ENCODE data around the gene KEAP1. TPM values are rescaled to one million over a fixed set of nuclear protein-coding genes. Genes with fewer than 3 reads are reported as not detected.

The KEAP1 gene
- total and polyA plus RNA-seq, 9 of the 15 experiments (the other 6 are each of a cell fraction or from before 2014, with no cell fraction given) = 2.1 to 95.6 (median 64.3) TPM

DNA sequence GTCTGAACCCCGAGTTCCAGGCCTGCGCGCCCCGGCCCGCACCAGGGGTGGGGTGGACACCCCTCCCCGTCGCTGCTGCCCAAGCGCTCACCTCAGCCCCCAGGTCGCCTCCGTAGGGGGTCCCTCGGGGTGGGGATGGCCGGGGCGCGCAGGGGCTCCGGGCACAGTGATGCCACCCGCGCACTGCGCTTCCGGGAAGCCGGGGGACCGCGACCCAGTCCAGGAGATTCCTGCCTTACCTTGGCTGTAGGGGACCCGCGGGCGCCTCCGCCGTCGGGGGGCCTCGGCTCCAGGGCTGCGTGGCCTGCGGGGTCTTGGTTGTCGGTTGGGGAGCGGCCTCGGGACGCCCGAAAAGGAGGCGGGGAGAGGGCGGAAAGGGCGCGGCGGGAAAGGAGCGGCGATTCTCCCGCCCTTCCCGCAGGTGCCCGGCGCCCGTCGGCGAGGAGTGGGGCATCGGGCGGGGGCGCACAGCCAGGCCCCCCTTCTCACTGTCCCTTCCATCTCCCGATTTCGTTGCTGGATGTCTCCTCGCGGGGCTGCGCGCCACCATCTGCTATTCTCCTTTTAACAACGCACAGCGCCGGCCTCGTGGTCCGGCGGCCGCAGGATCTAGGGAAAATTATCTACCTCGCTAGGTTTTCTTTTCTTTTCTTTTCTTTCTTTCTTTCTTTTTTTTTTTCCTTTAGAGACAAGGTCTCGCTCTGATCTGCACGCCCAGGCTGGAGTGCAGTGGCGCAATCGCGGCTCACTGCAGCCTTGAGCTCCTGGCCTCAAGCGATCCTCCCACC, at the start of gene KEAP1 (continued):
- TF ChIP-seq, protein P1, sequence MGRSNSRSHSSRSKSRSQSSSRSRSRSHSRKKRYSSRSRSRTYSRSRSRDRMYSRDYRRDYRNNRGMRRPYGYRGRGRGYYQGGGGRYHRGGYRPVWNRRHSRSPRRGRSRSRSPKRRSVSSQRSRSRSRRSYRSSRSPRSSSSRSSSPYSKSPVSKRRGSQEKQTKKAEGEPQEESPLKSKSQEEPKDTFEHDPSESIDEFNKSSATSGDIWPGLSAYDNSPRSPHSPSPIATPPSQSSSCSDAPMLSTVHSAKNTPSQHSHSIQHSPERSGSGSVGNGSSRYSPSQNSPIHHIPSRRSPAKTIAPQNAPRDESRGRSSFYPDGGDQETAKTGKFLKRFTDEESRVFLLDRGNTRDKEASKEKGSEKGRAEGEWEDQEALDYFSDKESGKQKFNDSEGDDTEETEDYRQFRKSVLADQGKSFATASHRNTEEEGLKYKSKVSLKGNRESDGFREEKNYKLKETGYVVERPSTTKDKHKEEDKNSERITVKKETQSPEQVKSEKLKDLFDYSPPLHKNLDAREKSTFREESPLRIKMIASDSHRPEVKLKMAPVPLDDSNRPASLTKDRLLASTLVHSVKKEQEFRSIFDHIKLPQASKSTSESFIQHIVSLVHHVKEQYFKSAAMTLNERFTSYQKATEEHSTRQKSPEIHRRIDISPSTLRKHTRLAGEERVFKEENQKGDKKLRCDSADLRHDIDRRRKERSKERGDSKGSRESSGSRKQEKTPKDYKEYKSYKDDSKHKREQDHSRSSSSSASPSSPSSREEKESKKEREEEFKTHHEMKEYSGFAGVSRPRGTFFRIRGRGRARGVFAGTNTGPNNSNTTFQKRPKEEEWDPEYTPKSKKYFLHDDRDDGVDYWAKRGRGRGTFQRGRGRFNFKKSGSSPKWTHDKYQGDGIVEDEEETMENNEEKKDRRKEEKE (IDR thresholded peaks at IDR 0.05; ENCODE audit: borderline replicate concordance in 1 of 2, control insufficient read depth in 1 of 2, low read depth in 2 of 2, low read length in 1 of 2) = no peak
- TF ChIP-seq SETDB1 (IDR thresholded peaks at IDR 0.05; ENCODE audit: low read length) (no peak), ZNF184 (CRISPR knock-in tag; IDR thresholded peaks at IDR 0.05) (no peak), ARID1B (IDR thresholded peaks at IDR 0.05) (peak; percentile 35; the same call in 1 of the 2 replicates), RCOR1 (IDR thresholded peaks at IDR 0.05; ENCODE audit: borderline replicate concordance in 1 of 2, low read depth in 2 of 2, low read length in 2 of 2) (no peak), ZNF75A (CRISPR knock-in tag; IDR thresholded peaks at IDR 0.05) (no peak), ZNF354B (CRISPR knock-in tag; IDR thresholded peaks at IDR 0.05) (no peak), SAP30 (IDR thresholded peaks at IDR 0.05; ENCODE audit: borderline replicate concordance, insufficient read depth, low read depth, low read length, poor library complexity, severe bottlenecking) (peak; percentile 41), NFE2 (IDR thresholded peaks at IDR 0.05; ENCODE audit: low read depth) (no peak)
- TF ChIP-seq, protein P2, sequence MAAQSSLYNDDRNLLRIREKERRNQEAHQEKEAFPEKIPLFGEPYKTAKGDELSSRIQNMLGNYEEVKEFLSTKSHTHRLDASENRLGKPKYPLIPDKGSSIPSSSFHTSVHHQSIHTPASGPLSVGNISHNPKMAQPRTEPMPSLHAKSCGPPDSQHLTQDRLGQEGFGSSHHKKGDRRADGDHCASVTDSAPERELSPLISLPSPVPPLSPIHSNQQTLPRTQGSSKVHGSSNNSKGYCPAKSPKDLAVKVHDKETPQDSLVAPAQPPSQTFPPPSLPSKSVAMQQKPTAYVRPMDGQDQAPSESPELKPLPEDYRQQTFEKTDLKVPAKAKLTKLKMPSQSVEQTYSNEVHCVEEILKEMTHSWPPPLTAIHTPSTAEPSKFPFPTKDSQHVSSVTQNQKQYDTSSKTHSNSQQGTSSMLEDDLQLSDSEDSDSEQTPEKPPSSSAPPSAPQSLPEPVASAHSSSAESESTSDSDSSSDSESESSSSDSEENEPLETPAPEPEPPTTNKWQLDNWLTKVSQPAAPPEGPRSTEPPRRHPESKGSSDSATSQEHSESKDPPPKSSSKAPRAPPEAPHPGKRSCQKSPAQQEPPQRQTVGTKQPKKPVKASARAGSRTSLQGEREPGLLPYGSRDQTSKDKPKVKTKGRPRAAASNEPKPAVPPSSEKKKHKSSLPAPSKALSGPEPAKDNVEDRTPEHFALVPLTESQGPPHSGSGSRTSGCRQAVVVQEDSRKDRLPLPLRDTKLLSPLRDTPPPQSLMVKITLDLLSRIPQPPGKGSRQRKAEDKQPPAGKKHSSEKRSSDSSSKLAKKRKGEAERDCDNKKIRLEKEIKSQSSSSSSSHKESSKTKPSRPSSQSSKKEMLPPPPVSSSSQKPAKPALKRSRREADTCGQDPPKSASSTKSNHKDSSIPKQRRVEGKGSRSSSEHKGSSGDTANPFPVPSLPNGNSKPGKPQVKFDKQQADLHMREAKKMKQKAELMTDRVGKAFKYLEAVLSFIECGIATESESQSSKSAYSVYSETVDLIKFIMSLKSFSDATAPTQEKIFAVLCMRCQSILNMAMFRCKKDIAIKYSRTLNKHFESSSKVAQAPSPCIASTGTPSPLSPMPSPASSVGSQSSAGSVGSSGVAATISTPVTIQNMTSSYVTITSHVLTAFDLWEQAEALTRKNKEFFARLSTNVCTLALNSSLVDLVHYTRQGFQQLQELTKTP (IDR thresholded peaks at IDR 0.05; ENCODE audit: low read depth in 1 of 2, partially characterized antibody in 2 of 2) = peak; percentile 38 to 62
- TF ChIP-seq, protein P3, sequence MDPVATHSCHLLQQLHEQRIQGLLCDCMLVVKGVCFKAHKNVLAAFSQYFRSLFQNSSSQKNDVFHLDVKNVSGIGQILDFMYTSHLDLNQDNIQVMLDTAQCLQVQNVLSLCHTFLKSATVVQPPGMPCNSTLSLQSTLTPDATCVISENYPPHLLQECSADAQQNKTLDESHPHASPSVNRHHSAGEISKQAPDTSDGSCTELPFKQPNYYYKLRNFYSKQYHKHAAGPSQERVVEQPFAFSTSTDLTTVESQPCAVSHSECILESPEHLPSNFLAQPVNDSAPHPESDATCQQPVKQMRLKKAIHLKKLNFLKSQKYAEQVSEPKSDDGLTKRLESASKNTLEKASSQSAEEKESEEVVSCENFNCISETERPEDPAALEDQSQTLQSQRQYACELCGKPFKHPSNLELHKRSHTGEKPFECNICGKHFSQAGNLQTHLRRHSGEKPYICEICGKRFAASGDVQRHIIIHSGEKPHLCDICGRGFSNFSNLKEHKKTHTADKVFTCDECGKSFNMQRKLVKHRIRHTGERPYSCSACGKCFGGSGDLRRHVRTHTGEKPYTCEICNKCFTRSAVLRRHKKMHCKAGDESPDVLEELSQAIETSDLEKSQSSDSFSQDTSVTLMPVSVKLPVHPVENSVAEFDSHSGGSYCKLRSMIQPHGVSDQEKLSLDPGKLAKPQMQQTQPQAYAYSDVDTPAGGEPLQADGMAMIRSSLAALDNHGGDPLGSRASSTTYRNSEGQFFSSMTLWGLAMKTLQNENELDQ (CRISPR knock-in tag; IDR thresholded peaks at IDR 0.05; ENCODE audit: borderline replicate concordance) = peak; percentile 75; the same call in 1 of the 2 replicates
- TF ChIP-seq, protein P4, sequence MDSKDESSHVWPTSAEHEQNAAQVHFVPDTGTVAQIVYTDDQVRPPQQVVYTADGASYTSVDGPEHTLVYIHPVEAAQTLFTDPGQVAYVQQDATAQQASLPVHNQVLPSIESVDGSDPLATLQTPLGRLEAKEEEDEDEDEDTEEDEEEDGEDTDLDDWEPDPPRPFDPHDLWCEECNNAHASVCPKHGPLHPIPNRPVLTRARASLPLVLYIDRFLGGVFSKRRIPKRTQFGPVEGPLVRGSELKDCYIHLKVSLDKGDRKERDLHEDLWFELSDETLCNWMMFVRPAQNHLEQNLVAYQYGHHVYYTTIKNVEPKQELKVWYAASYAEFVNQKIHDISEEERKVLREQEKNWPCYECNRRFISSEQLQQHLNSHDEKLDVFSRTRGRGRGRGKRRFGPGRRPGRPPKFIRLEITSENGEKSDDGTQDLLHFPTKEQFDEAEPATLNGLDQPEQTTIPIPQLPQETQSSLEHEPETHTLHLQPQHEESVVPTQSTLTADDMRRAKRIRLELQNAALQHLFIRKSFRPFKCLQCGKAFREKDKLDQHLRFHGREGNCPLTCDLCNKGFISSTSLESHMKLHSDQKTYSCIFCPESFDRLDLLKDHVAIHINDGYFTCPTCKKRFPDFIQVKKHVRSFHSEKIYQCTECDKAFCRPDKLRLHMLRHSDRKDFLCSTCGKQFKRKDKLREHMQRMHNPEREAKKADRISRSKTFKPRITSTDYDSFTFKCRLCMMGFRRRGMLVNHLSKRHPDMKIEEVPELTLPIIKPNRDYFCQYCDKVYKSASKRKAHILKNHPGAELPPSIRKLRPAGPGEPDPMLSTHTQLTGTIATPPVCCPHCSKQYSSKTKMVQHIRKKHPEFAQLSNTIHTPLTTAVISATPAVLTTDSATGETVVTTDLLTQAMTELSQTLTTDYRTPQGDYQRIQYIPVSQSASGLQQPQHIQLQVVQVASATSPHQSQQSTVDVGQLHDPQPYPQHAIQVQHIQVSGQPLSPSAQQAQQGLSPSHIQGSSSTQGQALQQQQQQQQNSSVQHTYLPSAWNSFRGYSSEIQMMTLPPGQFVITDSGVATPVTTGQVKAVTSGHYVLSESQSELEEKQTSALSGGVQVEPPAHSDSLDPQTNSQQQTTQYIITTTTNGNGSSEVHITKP (IDR thresholded peaks at IDR 0.05; ENCODE audit: partially characterized antibody) = no peak

Data from K562 (cell line).